ENCODE measurements around the gene BICRAL. TPM values are rescaled to one million over a fixed set of nuclear protein-coding genes. Genes with fewer than 3 reads are reported as not detected.

Gene BICRAL
- total and polyA plus RNA-seq, 9 of the 15 experiments (the other 6 are each of a cell fraction or from before 2014, with no cell fraction given) = 1.2 to 11.9 (median 5.6) TPM

- no peak for TF ChIP-seq ZBTB34 (CRISPR knock-in tag; IDR thresholded peaks at IDR 0.05)
- TF ChIP-seq ZBTB17 (CRISPR knock-in tag; IDR thresholded peaks at IDR 0.05) = no peak
- no peak for TF ChIP-seq ARID4B (CRISPR knock-in tag; IDR thresholded peaks at IDR 0.05)
- TF ChIP-seq HLTF (IDR thresholded peaks at IDR 0.05) = no peak
- no peak for TF ChIP-seq CEBPB (tag; IDR thresholded peaks at IDR 0.05)
- 0 out of 2 replicates have a peak, but pooled peaks have one; percentile 13 for TF ChIP-seq SMARCC2 (IDR thresholded peaks at IDR 0.05; ENCODE audit: low read depth)
- TF ChIP-seq NEUROD1 (IDR thresholded peaks at IDR 0.05; ENCODE audit: borderline replicate concordance, low read depth, low read length, partially characterized antibody) = no peak
- no peak for TF ChIP-seq POLR2AphosphoS5 (IDR thresholded peaks at IDR 0.05; ENCODE audit: control insufficient read depth, insufficient read depth, low read depth, low read length)
- no peak for TF ChIP-seq BDP1 (IDR thresholded peaks at IDR 0.05; ENCODE audit: insufficient read depth, insufficient read length)
- TF ChIP-seq ELK3 (CRISPR knock-in tag; IDR thresholded peaks at IDR 0.05) = no peak
- no peak for TF ChIP-seq MAFG (tag; conservative IDR thresholded peaks at IDR 0.05)
- no peak for TF ChIP-seq ETV6 (IDR thresholded peaks at IDR 0.05; ENCODE audit: borderline replicate concordance in 1 of 2, low read depth in 2 of 2, low read length in 1 of 2)
- no peak for TF ChIP-seq ETV6 (CRISPR knock-in tag; IDR thresholded peaks at IDR 0.05; ENCODE audit: borderline replicate concordance)
- TF ChIP-seq EHMT2 (IDR thresholded peaks at IDR 0.05) = no peak
- TF ChIP-seq CREM (IDR thresholded peaks at IDR 0.05; ENCODE audit: low read depth) = no peak
- no peak for TF ChIP-seq SMARCA4 (IDR thresholded peaks at IDR 0.05)
- TF ChIP-seq TOE1 (IDR thresholded peaks at IDR 0.05; ENCODE audit: borderline replicate concordance) = no peak
- no peak for TF ChIP-seq TOE1 (CRISPR knock-in tag; IDR thresholded peaks at IDR 0.05; ENCODE audit: borderline replicate concordance, low read depth)
- no peak for TF ChIP-seq RBFOX2 (IDR thresholded peaks at IDR 0.05; ENCODE audit: low read depth, low read length)
- TF ChIP-seq SIN3A (IDR thresholded peaks at IDR 0.05; ENCODE audit: borderline replicate concordance in 2 of 2, control insufficient read depth in 1 of 2, low read depth in 2 of 2, low read length in 2 of 2) = no peak
- no peak for TF ChIP-seq U2AF1 (optimal IDR thresholded peaks at IDR 0.05; ENCODE audit: low read depth, low read length)
- TF ChIP-seq PHB (CRISPR knock-in tag; IDR thresholded peaks at IDR 0.05) = no peak
- no peak for TF ChIP-seq ZNF282 (CRISPR knock-in tag; IDR thresholded peaks at IDR 0.05)
Measured at GRCh38 chr6:42783876-42784642, 2.2 kb downstream of the BICRAL start (continued).

Data from K562 (cell line).